IMR-90 (cell line): Measurements from ENCODE around the gene CACNA2D3. TPM values are rescaled to one million over a fixed set of nuclear protein-coding genes. Genes with fewer than 3 reads are reported as not detected.

Experiments used
- ATAC-seq: fragments of 200-7000 bp; cut with Tn5 transposase; 2 replicates; pipeline ENCODE4 v1.9.1; 2020; ENCODE audit warnings: low read depth, mild to moderate bottlenecking, moderate library complexity
- BruUV-seq: library from RNA; stranded (reverse); fragments of 400-500 nt; replicated peaks from 2 replicates; lab custom pipeline; 2021; lab: Mats Ljungman, UMichigan
- CTCF ChIA-PET: fragments of 300-600 bp; formaldehyde crosslinking; extraction: SDS; loops from one replicate; lab custom pipeline; 2021; ENCODE audit warnings: antibody characterized with exemption; lab: Yijun Ruan, JAX
- POLR2A ChIA-PET: fragments of 300-600 bp; sonication (Branson Sonifier 250); formaldehyde crosslinking; loops from one replicate; lab custom pipeline; 2022; ENCODE audit warnings: antibody characterized with exemption; ENCODE audit not compliant: unreplicated experiment; lab: Charles Lee
- DNase-seq: peaks from one replicate; pipeline ENCODE4 v3.0.0; 2013
- H2AFZ ChIP-seq: replicated peaks from 2 replicates; pipeline ENCODE3; 2013; ENCODE audit warnings: low read length, mild to moderate bottlenecking; ENCODE audit not compliant: poor library complexity
- H2AK5ac ChIP-seq: 2 replicates; pipeline ENCODE4 v1.6.1; 2013; ENCODE audit warnings: low read depth, low read length, inconsistent platforms
- H2AK9ac ChIP-seq: replicated peaks from 2 replicates; pipeline ENCODE3; 2013; ENCODE audit warnings: mild to moderate bottlenecking, low read depth, low read length, moderate library complexity; ENCODE audit not compliant: poor library complexity
- H2BK120ac ChIP-seq: 2 replicates; pipeline ENCODE4 v1.6.1; 2013; ENCODE audit warnings: low read depth, low read length, inconsistent platforms
- H2BK15ac ChIP-seq: 3 replicates; pipeline ENCODE4 v1.6.1; 2013; ENCODE audit warnings: low read depth, low read length, inconsistent platforms
- H2BK20ac ChIP-seq: 2 replicates; pipeline ENCODE4 v1.6.1; 2013; ENCODE audit warnings: low read depth, mild to moderate bottlenecking, inconsistent platforms, low read length, moderate library complexity
- H2BK5ac ChIP-seq: 2 replicates; pipeline ENCODE4 v1.6.1; 2013; ENCODE audit warnings: mild to moderate bottlenecking, low read depth, low read length, inconsistent platforms; ENCODE audit not compliant: poor library complexity, severe bottlenecking
- H3K14ac ChIP-seq: replicated peaks from 2 replicates; pipeline ENCODE4 v1.6.1; 2013; ENCODE audit warnings: low read depth, low read length, inconsistent platforms
- H3K18ac ChIP-seq: 2 replicates; pipeline ENCODE4 v1.6.1; 2013; ENCODE audit warnings: low read depth, low read length, control low read depth
- H3K23ac ChIP-seq: 2 replicates; pipeline ENCODE4 v1.6.1; 2013; ENCODE audit warnings: low read depth, low read length, inconsistent platforms
- H3K27ac ChIP-seq: 2 replicates; pipeline ENCODE4 v1.5.1; 2013; ENCODE audit warnings: mild to moderate bottlenecking, control low read depth, low read length; ENCODE audit not compliant: insufficient read depth
- H3K27me3 ChIP-seq: 2 replicates; pipeline ENCODE4 v1.6.1; 2013; ENCODE audit warnings: low read length; ENCODE audit not compliant: control insufficient read depth, insufficient read depth
- H3K36me3 ChIP-seq: 2 replicates; pipeline ENCODE4 v1.6.1; 2013; ENCODE audit warnings: low read length, mixed read lengths; ENCODE audit not compliant: control insufficient read depth, insufficient read depth
- H3K4ac ChIP-seq: 2 replicates; pipeline ENCODE4 v1.6.1; 2013; ENCODE audit warnings: low read depth, low read length, inconsistent platforms
- H3K4me1 ChIP-seq: 2 replicates; pipeline ENCODE4 v1.6.1; 2013; ENCODE audit warnings: low read length, mixed read lengths; ENCODE audit not compliant: control insufficient read depth, insufficient read depth
- H3K4me2 ChIP-seq: 2 replicates; pipeline ENCODE4 v1.6.1; 2013; ENCODE audit warnings: low read depth, mild to moderate bottlenecking, control low read depth, low read length, moderate library complexity
- H3K4me3 ChIP-seq: 2 replicates; pipeline ENCODE4 v1.5.1; 2013; ENCODE audit warnings: low read depth, mild to moderate bottlenecking, control low read depth, low read length, moderate library complexity; ENCODE audit not compliant: insufficient read depth
- H3K56ac ChIP-seq: 2 replicates; pipeline ENCODE4 v1.6.1; 2013; ENCODE audit warnings: low read length, inconsistent platforms; ENCODE audit not compliant: insufficient read depth; ENCODE audit errors: extremely low read depth
- H3K79me1 ChIP-seq, 2 experiments: 2 replicates each; pipeline ENCODE4 v1.6.1; 2013; ENCODE audit warnings: low read length in 2 of 2, inconsistent platforms in 1 of 2, low read depth in 1 of 2
- H3K9ac ChIP-seq: 2 replicates; pipeline ENCODE4 v1.6.1; 2013; ENCODE audit warnings: low read depth, low read length, control low read depth
- H3K9me1 ChIP-seq: 2 replicates; pipeline ENCODE4 v1.6.1; 2013; ENCODE audit warnings: low read length, inconsistent platforms; ENCODE audit not compliant: insufficient read depth
- H3K9me3 ChIP-seq: 2 replicates; pipeline ENCODE4 v1.6.1; 2013; ENCODE audit warnings: low read length; ENCODE audit not compliant: control insufficient read depth, insufficient read depth
- H4K20me1 ChIP-seq: 2 replicates; pipeline ENCODE4 v1.6.1; 2013; ENCODE audit warnings: low read length, inconsistent platforms; ENCODE audit not compliant: insufficient read depth
- H4K5ac ChIP-seq: 2 replicates; pipeline ENCODE4 v1.6.1; 2013; ENCODE audit warnings: mild to moderate bottlenecking, low read depth, low read length, control low read depth
- H4K8ac ChIP-seq, 2 experiments: 2 replicates each; pipeline ENCODE4 v1.6.1; 2013; ENCODE audit warnings: low read depth in 2 of 2, low read length in 2 of 2, control low read depth in 1 of 2, inconsistent platforms in 1 of 2
- H4K91ac ChIP-seq: 2 replicates; pipeline ENCODE4 v1.6.1; 2013; ENCODE audit warnings: low read depth, low read length, inconsistent platforms; ENCODE audit not compliant: insufficient read depth
- BHLHE40 ChIP-seq: fragments of 150-350 bp; IDR thresholded peaks from 2 replicates; pipeline ENCODE4 v1.6.1; 2016; ENCODE audit warnings: mild to moderate bottlenecking, low read depth, low read length
- CEBPB ChIP-seq: IDR thresholded peaks from 2 replicates; pipeline ENCODE4 v1.6.1; 2012; ENCODE audit warnings: low read depth, low read length, improper control_type of control experiment
- CHD1 ChIP-seq: IDR thresholded peaks from 2 replicates; pipeline ENCODE4 v1.6.1; 2012; ENCODE audit warnings: low read depth, low read length, improper control_type of control experiment
- ELK1 ChIP-seq: fragments of 150-350 bp; IDR thresholded peaks from 2 replicates; pipeline ENCODE4 v1.6.1; 2016; ENCODE audit warnings: low read depth, mild to moderate bottlenecking, low read length, moderate library complexity, borderline replicate concordance
- FOS ChIP-seq: fragments of 150-350 bp; IDR thresholded peaks from 2 replicates; pipeline ENCODE4 v1.6.1; 2016; ENCODE audit warnings: low read depth, low read length
- MAFK ChIP-seq: IDR thresholded peaks from 2 replicates; pipeline ENCODE4 v1.6.1; 2012; ENCODE audit warnings: low read depth, low read length, improper control_type of control experiment
- MAZ ChIP-seq: IDR thresholded peaks from 2 replicates; pipeline ENCODE4 v1.6.1; 2012; ENCODE audit warnings: low read depth, mild to moderate bottlenecking, low read length, improper control_type of control experiment, moderate library complexity, borderline replicate concordance
- MXI1 ChIP-seq: IDR thresholded peaks from 2 replicates; pipeline ENCODE4 v1.6.1; 2012; ENCODE audit warnings: low read depth, mild to moderate bottlenecking, low read length, moderate library complexity, borderline replicate concordance
- NFE2L2 ChIP-seq: fragments of 150-350 bp; IDR thresholded peaks from 2 replicates; pipeline ENCODE4 v1.6.1; 2016; ENCODE audit warnings: low read depth, mild to moderate bottlenecking, low read length
- POLR2A ChIP-seq: IDR thresholded peaks from 2 replicates; pipeline ENCODE4 v1.6.1; 2012; ENCODE audit warnings: mild to moderate bottlenecking, low read depth, low read length
- RAD21 ChIP-seq: IDR thresholded peaks from 2 replicates; pipeline ENCODE4 v1.6.1; 2012; ENCODE audit warnings: low read length, improper control_type of control experiment
- RFX5 ChIP-seq: IDR thresholded peaks from 2 replicates; pipeline ENCODE4 v1.8.0; 2012; ENCODE audit warnings: low read depth, mild to moderate bottlenecking, low read length, moderate library complexity
- SMC3 ChIP-seq: fragments of 150-350 bp; IDR thresholded peaks from 2 replicates; pipeline ENCODE4 v1.6.1; 2016; ENCODE audit warnings: low read depth, mild to moderate bottlenecking, antibody characterized with exemption, low read length, moderate library complexity
- USF2 ChIP-seq: fragments of 150-350 bp; IDR thresholded peaks from 2 replicates; pipeline ENCODE4 v1.6.1; 2017; ENCODE audit warnings: mild to moderate bottlenecking, antibody characterized with exemption, low read length, low read depth
- WGBS, 2 experiments: methylation state at CpG; one replicate each; pipeline versions ENCODE4 v1.1.5 to v1.1.7; 2013; ENCODE audit warnings: missing lambda C conversion rate in 2 of 2; ENCODE audit not compliant: insufficient read length in 1 of 2; ENCODE audit errors: extremely low coverage in 2 of 2; 5-methylcytosine and 5-hydroxymethylcytosine counted together
- dilution Hi-C: fragments of 300-500 bp; cut with HindIII; formaldehyde crosslinking; loops from one replicate; pipeline ENCODE4 v1.14.3; 2018; ENCODE audit warnings: low sequenced_read_pairs; ENCODE audit not compliant: unreplicated experiment
- in situ Hi-C: fragments of 300-500 bp; cut with MboI; formaldehyde crosslinking; loops from 3 replicates; pipeline ENCODE4 v1.14.3; 2019; ENCODE audit warnings: low sequenced_read_pairs, inconsistent platforms, mixed read lengths
- intact Hi-C: fragments of 100-400 bp; cut with micrococcal nuclease; formaldehyde crosslinking; loops from 2 replicates; pipeline ENCODE4 v1.10.0; 2022
- polyA plus RNA-seq, 3 experiments: library from polyadenylated mRNA; depleted of rRNA; stranded (reverse); fragments of >200 nt; gene quantifications; 2 replicates each; pipeline ENCODE4 v1.2.3, GENCODE V29; 2012; ENCODE audit warnings: low replicate concordance in 1 of 3
- total RNA-seq: library from RNA; depleted of rRNA; stranded (reverse); fragments of >200 nt; gene quantifications from 2 replicates; pipeline ENCODE4 v1.2.3, GENCODE V29; 2012

Gene CACNA2D3
- total and polyA plus RNA-seq, 2 of the 4 experiments (the other 2 are of a cell fraction), result 0.36 to 0.41 TPM

GRCh38 chr3:54994111-54994513 is 871.8 kb downstream of the CACNA2D3 start (continued):
- TF ChIP-seq ELK1 (no peak), RAD21 (no peak), NFE2L2 (no peak)

GRCh38 chr3:54999159-54999558 is 876.8 kb downstream of the CACNA2D3 start:
- Histone ChIP-seq H2BK120ac (peak overlapping the region; percentile 58; the same call in 1 of the 2 replicates), H2AK5ac (peak overlapping the region; percentile 52; the same call in 1 of the 2 replicates), H2BK5ac (peak overlapping the region; percentile 9), H3K36me3 (no peaks in the 10 kb centered on the region), H2AFZ (no peak overlapping the region), H3K79me1 (no peaks in the 10 kb centered on the region), H3K9ac (no peak overlapping the region; the same call in 1 of the 2 replicates), H4K91ac (0 out of 2 replicates have a peak overlapping the region, but pooled peaks have one; percentile 46), H3K4ac (peak overlapping the region; percentile 5; the same call in 1 of the 2 replicates), H3K4me1 (peaks cover 6% of the 10 kb centered on the region), H3K14ac (0 out of 2 replicates have a peak overlapping the region, but pooled peaks have one; percentile 8), H3K27me3 (no peaks in the 10 kb centered on the region), H4K20me1 (no peaks in the 10 kb centered on the region), H3K9me3 (no peaks in the 10 kb centered on the region), H2BK15ac (peak overlapping the region; percentile 37; the same call in 1 of the 3 replicates), H3K9me1 (peaks cover 3% of the 10 kb centered on the region; the same call in 1 of the 2 replicates), H3K23ac (no peak overlapping the region), H4K8ac (peak overlapping the region in 1 of 2 experiments; percentile 80; a peak in 2 of 4 replicates), H3K4me2 (peak overlapping the region; percentile 6; the same call in 1 of the 2 replicates), H4K5ac (no peak overlapping the region), H3K56ac (no peak overlapping the region), H2BK20ac (peak overlapping the region; percentile 72), H2AK9ac (no peak overlapping the region), H3K27ac (no peak overlapping the region), H3K18ac (peak overlapping the region; percentile 26; the same call in 1 of the 2 replicates), H3K4me3 (no peak overlapping the region)
- dilution Hi-C loops (no loop called here), intact Hi-C loops (loop anchor here (2.0 kb wide), 1 partner anchor 44 kb away; no protein-coding TSS in a partner anchor), in situ Hi-C loops (no loop called here)
- no TSS peak for BruUV-seq
- CTCF ChIA-PET, result interaction anchor here (0.6 to 1.0 kb wide), 2 partner anchors 47 to 161 kb away, joined by 3 to 5 read pairs; no protein-coding TSS in a partner anchor
- DNase-seq, result peak; percentile 86
- peak; percentile 47 for ATAC-seq
- no CpG with 5 or more reads among the region's 5 CpGs for WGBS, 2 experiments
- POLR2A ChIA-PET, result no interaction called here
- TF ChIP-seq CHD1 (no peak), SMC3 (peak; percentile 25; the same call in 1 of the 2 replicates), MAFK (no peak), ELK1 (no peak), BHLHE40 (no peak), MAZ (no peak), POLR2A (no peak), FOS (no peak), RFX5 (no peak), MXI1 (no peak), USF2 (no peak), CEBPB (peak; percentile 90)
